Measurements from ENCODE around the gene AKT1. TPM values are rescaled to one million over a fixed set of nuclear protein-coding genes. Genes with fewer than 3 reads are reported as not detected.
A peak's percentile ranks its signal among the peaks of the same experiment; 100 is the strongest.

The AKT1 gene
- 112 TPM for total RNA-seq

DNA sequence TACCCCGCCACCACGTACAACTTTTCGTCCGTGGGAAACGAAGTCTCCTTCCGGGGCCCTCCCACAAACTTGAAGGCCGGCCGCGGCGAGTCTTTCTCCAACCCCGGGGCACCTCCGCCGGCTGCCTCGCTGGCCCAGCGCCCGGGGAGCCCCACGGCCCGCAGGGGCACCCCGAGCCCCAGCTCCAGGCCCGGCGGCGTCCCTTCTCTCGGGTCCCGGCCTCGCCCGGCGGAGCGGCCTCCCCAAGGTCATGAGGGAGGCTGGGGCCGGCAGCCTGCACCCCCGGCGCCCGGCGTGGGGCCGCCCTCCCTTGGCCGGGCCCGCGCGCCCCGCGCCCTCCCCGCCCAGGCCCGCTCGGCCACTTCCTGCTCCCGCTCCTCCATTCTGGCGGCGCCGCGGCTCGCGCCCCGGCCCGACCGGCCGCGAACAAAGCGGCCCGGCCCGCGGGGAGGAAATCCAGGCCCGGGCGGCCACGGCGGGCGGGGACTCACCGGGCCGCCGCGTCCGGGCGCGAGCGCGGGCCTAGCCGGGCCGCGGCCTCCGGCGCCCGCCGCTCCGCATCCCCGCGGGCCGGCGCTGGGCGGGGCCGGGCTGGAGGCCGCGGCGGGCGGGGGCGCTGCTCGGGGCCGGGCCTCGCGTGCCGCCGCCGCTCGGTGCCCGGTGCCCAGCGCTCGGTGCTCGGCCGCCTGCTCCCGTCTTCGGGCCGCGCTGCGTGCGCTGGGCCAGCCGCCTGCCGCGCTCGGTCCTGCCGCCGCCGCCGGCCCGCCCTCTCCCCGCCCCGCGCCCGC, at the start of gene AKT1:
Gene AKT1, minus strand, starts transcription at position 756 of the 788 bp plus-strand sequence. CDS start 3,105 bp downstream, outside the sequence.
- no peak for DNase-seq (ENCODE audit: low spot score in 2 of 2)
- Histone ChIP-seq H3K27ac (peak within 1 kb of the TSS; percentile 96 to 99), H3K9me3 (no peaks in the 10 kb centered on the region), H3K4me3 (peak within 1 kb of the TSS; percentile 88 to 97), H3K4me1 (peaks cover 29 to 40% of the 10 kb centered on the region in 2 donors), H3K27me3 (no peaks in the 10 kb centered on the region), H3K36me3 (peaks cover 3 to 7% of the 10 kb centered on the region in 2 donors)
- intact Hi-C loops (cut with DNase I): no loop called here
- TF ChIP-seq CTCF (IDR thresholded peaks at IDR 0.05): no peak

DNA sequence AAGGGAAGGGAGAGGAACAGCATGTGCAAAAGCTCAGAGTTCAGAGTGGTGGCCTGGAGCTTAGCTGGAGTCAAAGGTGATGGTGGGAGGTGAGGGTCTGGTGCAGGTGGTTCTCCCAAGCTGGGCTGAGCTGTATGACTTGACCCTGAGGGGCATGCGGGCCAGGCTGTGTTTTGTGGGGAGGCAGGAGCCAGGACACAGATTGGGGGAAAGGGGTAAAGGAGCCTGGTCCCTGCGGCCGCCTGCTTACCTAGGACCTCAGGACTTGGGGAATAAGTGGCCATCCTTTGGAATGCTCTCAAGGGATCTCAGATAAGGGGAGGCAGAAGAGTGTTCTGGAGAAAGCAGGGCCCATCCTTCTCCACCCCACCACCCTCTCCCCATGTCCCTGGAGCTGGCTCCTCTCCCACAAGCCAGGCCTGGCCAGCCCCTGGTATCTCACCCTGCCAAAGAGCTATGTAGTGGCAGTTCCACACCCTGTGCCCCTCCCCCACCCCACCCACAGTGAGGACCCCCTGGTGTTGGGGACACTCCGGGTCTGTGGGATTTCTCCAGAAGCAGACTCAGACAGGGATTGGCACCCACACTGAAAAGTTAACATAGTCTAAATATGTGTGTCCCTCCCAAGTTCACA, 49.6 kb upstream of the AKT1 start:
- no peak for TF ChIP-seq CTCF (IDR thresholded peaks at IDR 0.05)
- no peak for DNase-seq (ENCODE audit: low spot score in 2 of 2)
- no peaks in the 10 kb centered on the region for H3K27me3 ChIP-seq

GRCh38 chr14:104844306-104845032, 48.9 kb upstream of the AKT1 start:
- Histone ChIP-seq H3K27ac (no peak overlapping the region), H3K4me1 (peaks cover 0 to 14% of the 10 kb centered on the region in 2 donors), H3K36me3 (no peaks in the 10 kb centered on the region), H3K9me3 (no peaks in the 10 kb centered on the region), H3K4me3 (peak overlapping the region; percentile 45 to 61), H3K27me3 (no peaks in the 10 kb centered on the region)
- no peak for DNase-seq (ENCODE audit: low spot score in 2 of 2)
- no peak for TF ChIP-seq CTCF (IDR thresholded peaks at IDR 0.05)
- intact Hi-C loops (cut with DNase I): no loop called here

More for the DNA sequence above, 49.6 kb upstream of the AKT1 start:
- peaks cover 0 to 14% of the 10 kb centered on the region in 2 donors for H3K4me1 ChIP-seq
- no peaks in the 10 kb centered on the region for H3K9me3 ChIP-seq
- H3K36me3 ChIP-seq: no peaks in the 10 kb centered on the region
- H3K4me3 ChIP-seq: no peak overlapping the region
- intact Hi-C loops (cut with DNase I): no loop called here
- H3K27ac ChIP-seq: no peak overlapping the region

DNA sequence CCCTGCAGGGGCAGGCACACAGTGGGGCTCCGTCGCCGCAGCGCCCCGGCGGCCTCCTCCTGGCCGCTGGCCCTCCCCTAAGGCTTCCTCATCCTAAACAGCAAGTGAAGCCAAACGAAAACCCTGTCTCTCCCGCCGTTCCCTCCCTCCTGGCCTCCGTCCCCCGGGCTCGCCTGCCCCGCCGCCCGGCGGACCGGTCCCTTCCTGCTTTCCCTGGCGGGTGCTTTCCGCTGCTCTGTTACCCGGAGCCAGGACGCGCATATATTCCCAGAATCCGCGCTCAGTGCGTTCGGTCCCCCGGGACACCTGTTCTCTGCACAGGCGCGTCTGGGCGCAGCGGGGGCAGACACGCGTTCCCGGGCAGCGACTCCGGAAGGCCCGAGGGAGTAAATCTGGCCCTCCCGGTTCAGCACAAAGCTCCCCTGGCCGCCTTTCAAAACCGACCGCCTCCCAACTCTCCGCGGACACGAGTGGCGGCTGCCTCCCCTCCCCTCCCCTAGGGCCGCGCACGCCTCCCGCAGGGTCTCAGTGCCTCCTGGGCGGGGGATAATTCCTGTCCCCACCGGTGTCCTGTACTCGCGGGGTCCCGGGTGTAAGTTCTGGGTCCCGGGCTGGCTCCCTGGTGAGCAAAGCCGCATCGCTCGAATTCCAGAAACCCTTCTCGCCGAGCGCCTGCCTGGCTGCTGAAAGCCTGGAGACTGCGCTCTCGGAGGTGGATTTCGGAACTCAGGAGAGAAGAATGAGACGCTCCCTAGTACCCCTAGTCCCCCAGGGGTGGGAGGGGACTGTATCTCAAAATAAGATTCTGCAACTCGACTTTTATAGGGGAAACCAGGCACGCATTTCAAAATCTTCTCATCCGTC, 48.1 kb upstream of the AKT1 start:
- H3K27ac ChIP-seq: no peak overlapping the region
- TF ChIP-seq CTCF (IDR thresholded peaks at IDR 0.05): no peak
- DNase-seq (ENCODE audit: low spot score in 2 of 2): no peak
- H3K27me3 ChIP-seq: no peaks in the 10 kb centered on the region
- no peaks in the 10 kb centered on the region for H3K9me3 ChIP-seq
- peaks cover 0 to 14% of the 10 kb centered on the region in 2 donors for H3K4me1 ChIP-seq
- intact Hi-C loops (cut with DNase I): no loop called here
- H3K36me3 ChIP-seq: no peaks in the 10 kb centered on the region
- peak overlapping the region; percentile 45 to 61 for H3K4me3 ChIP-seq

DNA sequence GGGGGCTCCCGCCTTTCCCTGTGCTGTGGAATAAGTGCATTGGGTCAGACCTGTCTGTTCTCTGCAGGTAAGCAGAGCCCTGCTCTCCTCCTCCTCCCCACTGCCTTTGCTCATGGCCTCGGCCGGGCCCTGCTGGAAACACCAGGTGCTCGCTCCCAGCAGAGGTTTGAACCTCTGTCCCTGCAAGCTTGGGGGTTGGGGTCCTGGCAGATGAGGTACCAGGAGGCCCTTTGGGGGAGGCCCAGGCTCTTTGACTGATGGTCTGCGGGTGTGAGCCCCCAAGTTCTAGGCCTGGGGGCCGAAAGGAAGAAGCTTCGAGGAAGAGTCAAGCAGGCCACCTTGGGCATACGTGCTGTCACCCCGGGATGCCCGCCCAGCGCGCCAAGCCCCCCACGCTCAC, 47.5 kb upstream of the AKT1 start:
- peak overlapping the region; percentile 45 to 61 for H3K4me3 ChIP-seq
- intact Hi-C loops (cut with DNase I): no loop called here
- no peak for TF ChIP-seq CTCF (IDR thresholded peaks at IDR 0.05)
- H3K27me3 ChIP-seq: no peaks in the 10 kb centered on the region
- H3K27ac ChIP-seq: no peak overlapping the region
- H3K4me1 ChIP-seq: peaks cover 0 to 14% of the 10 kb centered on the region in 2 donors
- DNase-seq (ENCODE audit: low spot score in 2 of 2): peak in 1 of 2 donors; percentile 43
- H3K36me3 ChIP-seq: no peaks in the 10 kb centered on the region
- no peaks in the 10 kb centered on the region for H3K9me3 ChIP-seq
